NOMO-1 treated with dmso at 0.1 percent for 144 hours (cell line): ENCODE data around the gene OR5D13.

Source experiments
- DNase-seq: peaks from one replicate; lab custom pipeline; 2025; ENCODE audit not compliant: unreplicated experiment; lab: John Stamatoyannopoulos, UW

The OR5D13 gene

GRCh38 chr11:55773138-55773537 is at the start of gene OR5D13:
TSS of gene OR5D13 (plus strand) at chr11:55773438. CDS start at chr11:55773438, 0 bp downstream.
- no peak for DNase-seq

GRCh38 chr11:55726715-55727324 is 46.4 kb upstream of the OR5D13 start:
- no peak for DNase-seq

DNA sequence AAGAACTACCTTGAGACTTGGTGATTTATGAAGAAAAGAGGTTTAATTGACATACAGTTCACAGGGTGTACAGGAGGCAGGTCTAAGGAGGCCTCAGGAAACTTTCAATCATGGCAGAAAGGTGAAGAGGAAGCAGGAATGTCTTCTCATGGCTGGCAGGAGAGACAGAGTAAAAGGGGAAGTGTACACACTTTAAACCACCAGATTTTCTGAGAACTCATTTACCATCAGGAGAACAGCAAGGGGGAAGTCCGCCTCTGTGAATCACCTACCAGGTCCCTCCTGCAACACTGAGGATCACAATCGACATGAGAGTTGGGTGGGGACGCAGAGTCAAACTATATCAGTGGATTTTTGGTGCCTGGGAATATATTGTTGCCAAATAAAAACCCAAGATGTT is 40.3 kb upstream of the OR5D13 start:
- DNase-seq = peak; percentile 24

- DNase-seq = no peak
Measured at GRCh38 chr11:55791606-55792005, 18.4 kb downstream of the OR5D13 start.

- no peak for DNase-seq
Measured at GRCh38 chr11:55793321-55793720, 20.1 kb downstream of the OR5D13 start.

- DNase-seq = no peak
Measured at GRCh38 chr11:55795256-55795655, 22.0 kb downstream of the OR5D13 start, which contains the start of gene OR5D14. TSS of gene OR5D14 (plus strand) at chr11:55795556. CDS start at chr11:55795556, 0 bp downstream.

DNA sequence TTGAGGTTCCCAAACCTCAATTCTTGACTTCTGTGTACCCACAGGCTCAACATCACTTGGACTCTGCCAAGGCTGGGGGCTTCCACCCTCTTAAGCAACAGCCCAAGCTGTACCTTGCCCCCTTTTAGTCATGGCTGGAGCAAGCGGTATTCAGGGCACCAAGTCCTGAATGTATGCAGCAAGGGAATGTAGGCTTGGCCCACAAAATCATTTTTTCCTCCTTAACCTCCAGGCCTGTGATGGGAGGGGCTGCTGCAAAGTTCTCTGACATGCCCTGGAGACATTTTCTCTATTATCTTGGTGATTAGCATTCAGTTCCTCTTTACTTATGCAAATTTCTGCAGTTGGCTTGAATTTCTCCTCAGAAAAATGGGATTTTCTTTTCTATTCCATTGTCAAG is 33.0 kb downstream of the OR5D13 start:
- DNase-seq = no peak

- no peak for DNase-seq
Measured at GRCh38 chr11:55811067-55811466, 37.8 kb downstream of the OR5D13 start, which contains the start of gene OR5L1. TSS of gene OR5L1 (plus strand) at chr11:55811367. CDS start at chr11:55811467, 100 bp downstream.

DNA sequence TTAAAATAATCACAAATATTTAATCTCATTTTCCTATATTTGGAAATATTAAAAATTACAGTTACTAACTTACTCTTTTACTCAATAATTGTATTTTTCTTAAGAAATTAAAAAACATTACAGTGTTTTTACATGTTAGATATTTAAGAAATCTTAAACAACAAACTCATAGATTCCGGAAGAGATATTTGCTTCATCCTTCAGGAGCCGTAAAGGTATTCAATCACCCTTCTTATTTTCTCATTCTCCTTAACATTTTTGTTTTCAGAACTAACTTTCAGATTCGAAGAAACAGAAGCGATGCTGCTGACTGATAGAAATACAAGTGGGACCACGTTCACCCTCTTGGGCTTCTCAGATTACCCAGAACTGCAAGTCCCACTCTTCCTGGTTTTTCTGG is 46.1 kb downstream of the OR5D13 start, which contains the start of gene OR5D18:
Gene OR5D18, plus strand, starts transcription at position 301 of the 400 bp plus-strand sequence. Its CDS starts 0 bp downstream, at position 301.
- no peak for DNase-seq
